Measurements from ENCODE around the gene EMX1.

EMX1 gene

DNA sequence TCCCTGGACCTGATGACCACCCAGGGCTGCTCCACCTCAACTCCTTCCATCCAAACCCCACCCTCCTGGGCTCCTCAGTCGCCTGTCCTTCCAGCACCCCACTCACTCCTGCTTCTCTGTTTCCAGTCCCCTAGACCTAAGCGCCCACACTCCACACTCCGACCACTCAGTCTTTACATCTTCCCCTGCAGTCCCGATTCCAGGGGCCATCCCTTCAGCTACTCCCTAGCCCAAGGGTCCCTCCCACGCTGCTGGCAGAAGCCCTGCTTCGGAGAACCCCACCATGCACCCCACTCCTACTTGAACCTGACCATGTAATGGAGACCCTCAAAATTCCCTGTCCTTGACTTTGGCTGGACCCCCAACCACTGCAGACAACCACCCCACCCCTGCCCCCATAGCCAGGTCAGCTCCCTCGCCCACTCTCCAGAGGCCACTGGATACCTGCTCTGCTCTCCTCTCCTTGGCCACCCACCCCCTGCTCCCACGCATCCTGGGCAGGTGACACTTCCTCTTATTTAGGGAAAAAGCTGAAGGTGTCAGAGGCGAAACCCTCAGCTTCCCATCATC lies 28.2 kb downstream of the EMX1 start:
- DNase-seq: no peak

DNA sequence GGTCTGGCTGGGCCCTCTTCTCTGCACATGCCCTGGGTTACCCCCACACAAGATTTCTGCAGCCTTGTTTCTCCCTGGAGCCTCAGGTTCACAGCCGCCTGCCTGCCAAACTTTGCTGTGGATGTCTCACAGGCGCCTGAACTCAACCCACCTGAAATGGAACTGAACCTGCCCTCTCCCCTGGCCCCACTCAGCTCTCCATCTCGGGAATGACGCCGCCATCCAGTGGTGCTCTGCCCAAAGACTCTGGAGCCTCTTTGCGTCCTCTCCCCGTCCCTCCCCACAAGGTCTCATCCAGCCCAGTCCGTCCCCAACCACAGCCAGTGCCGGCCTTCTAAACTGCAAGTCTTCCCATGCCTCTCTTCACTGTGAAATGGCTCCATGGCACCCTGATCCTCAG lies 29.1 kb downstream of the EMX1 start:
- DNase-seq: no peak

DNA sequence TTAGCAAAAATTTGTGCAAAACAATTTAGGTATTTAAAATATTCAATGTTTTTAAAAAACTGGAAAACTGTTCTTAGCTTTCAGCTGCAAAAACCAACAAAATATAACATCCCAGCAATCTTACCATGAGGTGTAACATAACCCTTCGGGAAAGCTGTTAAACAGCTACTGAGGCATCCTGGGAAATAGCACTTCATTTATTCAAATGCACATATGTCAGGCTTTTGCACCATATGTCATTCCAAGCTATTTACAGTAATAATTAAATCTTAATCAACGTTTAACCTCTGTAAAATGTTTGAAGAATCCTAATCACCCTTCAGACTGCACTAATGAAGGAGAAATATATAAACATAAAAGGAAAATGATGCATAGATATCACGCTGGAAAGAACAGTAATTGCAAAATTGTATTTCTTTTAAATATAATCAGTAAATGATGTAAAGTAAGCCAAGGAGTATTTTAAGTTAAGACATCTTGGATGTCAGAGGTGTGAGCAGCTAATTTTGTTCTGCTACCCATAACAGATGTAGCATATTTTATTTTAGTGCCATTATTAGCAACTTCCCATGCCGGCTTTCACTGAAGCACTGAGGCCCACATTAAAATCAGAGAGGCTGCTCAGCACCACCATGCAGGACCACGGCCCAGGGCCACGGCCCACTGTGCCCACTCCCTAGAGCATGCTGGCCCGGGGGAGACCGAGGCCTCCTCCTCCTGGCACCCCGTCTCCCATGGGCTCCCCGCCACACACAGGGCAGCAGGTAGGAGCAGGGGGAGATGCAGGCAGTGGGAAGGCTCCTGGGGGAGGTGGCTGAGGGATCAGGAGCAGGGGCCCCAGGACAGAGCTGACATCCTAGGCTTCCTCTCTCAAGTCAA lies 30.9 kb downstream of the EMX1 start:
- DNase-seq: no peak

DNA sequence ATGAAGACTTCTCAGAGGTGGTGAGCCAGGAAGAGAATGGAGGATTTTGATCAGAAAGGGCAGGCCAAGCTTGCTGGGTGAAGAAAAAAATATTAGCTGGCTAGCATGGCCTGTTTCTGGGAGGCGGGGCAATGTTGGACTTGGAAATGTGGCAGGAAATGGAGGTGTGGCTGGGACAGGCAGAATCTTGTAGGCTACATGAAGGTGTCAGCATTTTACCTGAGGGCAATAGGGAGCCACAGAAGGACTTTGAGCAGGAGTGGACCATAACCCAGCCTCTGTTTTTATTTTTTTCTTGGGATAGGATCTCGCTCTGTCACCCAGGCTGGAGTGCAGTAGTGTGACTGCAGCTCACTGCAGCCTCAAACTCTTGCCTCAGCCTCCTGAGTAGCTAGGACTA lies 31.7 kb downstream of the EMX1 start:
- no peak for DNase-seq

DNA sequence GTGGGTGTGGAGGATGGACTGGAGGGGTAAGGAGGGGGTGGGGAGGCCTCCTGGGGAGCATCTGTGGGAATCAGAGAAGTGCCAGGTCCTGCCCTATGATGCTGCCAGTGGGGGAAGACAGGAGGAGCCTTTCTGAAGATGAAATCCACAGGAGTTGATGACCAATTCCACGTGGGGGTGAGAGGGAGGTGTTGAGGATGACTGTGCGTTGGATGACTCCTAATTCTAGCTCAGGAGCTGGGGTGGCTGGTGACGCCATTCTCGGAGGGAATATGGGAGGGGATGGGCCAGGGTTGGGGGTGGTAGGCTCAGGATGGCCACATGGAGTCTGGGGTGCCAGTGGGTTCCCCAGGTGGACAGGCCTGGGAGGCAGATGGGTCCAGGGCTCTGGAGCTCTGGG lies 32.3 kb downstream of the EMX1 start:
- DNase-seq: no peak

DNA sequence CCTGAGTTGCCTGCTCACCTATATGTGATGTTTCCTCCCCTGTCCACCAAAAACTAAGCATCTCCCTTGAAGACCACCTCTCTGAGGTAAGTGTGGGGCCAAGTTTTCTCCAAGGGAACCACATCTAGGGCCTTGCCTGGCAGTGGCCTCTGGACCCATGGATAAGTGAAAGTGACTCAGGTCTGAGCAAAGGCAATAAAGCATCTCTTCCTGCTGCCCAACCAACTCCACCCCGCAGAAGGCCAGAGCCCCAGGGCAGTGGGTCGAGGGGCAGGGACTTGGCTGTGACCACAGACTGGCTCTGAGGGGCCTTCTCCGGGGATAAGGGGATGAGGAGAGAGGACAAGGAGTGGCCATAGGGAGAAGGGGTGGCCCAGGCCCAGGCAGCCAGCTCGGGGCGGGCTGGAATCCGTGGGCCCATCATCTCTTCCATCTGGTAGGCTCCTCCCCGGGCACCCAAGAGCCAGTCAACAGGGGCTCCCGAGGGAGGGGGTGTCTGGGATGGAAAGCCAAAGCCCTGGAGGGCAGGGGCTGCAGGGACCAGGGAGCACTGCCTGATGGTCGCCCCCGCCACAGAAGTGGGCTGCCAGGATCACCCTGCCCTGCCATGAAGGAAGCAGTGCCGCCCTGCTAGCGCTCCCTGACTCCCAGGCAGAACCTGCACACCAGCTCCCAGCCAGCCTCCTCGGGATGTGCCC lies 33.4 kb downstream of the EMX1 start:
- no peak for DNase-seq

DNA sequence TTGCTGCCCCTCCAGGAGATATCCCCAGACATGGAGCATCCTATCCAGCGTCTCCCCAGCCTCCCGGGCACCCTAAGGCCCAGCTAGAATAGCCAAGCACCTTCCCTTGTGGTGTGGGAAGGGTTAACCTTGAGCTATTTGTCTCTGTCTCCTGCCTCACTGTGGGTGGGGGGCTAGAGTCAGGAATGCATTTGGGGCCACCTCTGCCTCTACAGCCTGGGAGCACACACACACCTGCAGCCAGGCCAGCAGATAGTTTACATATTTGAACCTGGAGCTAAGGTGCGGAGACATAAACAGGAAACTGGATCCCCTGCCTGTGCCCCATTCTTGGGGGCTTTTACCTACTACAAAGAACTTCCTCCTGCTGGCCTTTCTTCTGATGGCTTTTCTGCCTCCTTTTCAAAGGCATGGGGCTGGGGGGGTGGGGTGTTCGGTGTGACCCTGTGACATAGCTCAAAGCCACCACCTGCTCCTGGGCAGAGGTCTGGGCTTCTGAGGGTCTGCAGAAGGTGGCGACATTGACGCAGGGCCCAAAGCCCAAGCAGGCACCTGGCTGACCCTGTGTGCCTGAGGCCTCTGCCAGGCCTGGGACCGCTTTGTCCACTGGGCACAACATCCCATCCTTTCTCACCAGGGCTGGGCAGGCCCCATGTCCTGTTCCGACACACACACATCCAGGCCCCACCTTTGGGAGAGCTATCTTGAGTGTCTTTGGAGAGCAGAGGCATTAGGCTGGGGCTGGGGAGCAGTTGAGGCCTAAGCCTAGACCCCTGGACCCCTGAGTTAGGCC lies 34.2 kb downstream of the EMX1 start:
- DNase-seq: no peak

DNA sequence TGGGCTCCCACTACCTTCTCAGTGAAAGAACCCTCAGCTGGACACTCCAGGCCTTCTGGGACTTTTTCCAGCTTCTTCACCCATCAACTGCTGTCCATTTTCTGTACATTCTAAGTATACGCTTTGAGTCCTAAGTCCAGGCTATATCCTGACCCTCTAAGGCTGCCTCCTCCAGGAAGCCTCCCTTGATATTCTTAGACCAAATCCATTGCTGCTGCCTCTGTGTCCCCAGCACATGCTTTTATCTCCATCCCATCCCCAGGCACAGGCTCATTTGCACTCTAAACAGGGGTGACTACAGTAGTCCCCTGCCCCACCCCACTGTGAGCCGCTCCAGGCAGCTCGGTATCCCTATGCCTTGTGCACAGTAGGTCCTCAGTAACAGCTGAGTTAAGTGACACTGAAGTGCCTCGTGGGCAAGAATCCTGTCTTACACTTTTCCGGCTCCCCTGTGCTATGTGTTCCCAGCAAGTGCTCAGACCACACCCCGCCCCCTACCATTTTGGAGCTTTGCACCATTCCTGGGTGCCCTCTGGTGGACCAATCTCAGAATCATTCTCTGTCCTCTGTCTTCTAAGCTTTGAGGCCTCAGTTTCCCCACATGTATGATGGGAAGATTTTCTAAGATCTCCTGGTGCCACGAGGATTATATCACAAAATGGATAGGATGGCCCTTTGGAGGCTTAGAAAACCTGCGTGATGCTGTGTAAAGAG lies 34.9 kb downstream of the EMX1 start:
- no peak for DNase-seq

DNA sequence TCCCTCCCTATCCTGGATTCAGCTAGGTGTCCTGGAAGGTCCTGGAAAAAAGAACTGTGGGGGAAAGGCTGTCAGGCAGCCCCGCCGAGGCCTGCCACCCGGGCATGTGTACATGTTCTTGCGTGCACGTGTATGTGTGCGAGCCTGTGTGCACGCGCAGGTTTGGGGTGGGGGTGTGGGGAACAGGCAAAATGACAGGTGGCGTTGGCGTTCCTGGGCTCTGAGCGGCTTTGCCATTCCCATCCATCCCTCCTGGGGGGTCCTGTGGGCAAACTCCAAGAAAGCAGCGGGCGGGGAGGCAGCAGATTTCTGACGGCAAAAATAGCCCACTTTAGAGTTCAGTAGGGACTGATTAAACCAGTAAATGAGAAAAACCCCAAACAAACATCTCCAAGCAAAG lies 35.6 kb downstream of the EMX1 start:
- DNase-seq: no peak

DNA sequence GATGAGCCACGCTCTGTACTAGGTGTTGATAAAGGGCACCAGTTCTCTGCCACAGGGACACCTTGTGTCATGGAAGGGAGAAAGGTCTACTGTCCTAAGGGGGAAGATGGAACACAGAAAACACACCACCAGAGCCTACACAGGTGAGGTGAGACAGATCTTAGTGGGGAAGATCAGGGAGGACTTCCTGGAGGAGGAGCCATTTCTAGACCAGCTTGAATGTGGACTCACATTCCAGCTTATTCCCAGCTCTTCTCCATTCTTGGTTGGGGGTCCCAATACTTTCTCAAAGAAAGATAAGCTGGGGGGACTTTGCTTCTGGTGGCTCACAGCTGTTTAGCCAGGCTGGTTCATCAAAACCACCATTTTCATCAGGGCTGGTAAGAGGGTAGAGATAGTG lies 36.2 kb downstream of the EMX1 start:
- no peak for DNase-seq

DNA sequence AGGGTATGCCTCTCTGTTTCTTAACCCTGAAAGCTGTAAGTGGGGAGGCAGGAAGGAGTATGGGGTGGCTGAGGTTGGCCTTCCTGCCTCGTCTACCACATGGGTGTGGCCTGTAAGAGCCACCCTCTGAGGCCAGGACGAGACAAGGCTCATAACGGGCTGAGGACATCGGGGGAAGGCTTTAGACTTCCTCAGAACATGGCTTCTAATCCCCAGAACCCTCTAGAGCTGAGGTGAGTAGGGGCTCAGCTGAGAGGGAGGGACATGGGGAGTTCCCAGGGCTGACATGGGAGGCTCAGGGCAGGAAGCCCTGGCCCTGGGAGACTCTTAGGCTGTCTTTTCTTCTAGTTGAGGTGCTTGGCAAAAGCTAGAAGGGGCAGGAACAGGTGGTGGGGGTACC lies 36.7 kb downstream of the EMX1 start:
- DNase-seq: no peak

DNA sequence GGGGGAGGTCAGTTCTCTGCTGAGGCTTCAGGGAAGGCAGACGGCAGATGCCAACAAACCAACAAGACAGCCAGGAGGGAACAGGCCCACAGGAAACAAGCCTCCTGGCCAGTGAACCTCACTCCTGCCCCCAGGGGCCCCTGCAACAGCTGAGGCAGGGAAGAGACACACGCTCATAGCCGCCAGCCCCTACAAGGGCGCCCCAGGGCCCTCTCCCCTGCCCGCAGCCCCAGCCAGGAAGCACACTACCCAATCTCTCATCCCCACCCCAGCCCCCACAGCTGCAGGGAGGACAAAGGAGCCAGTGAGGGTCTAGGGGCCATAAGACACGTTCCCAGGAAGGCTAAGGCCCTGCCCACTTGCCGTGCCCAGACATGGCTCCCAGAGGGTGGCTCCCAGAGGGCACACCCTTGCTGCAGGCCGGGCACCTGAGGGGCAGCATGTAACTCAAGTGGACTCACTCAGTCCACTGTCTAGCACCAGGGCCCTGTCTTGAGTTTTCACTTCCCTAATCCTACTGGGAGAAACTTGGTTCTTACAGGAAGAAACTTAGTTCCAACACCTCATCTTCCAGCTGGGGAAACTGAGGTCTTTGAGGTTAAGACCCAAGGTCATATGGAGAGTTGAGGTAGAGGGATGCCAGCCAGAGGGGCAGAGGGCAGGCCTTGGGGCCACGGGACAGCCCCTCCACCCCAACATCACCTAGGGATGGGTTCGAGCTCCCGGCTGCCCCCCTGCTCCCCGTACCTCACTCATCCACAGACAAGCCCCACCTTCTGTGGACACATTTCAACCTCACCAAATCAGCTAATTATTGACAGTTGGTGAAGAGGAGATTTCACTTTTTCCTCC lies 37.3 kb downstream of the EMX1 start:
- DNase-seq: no peak

DNA sequence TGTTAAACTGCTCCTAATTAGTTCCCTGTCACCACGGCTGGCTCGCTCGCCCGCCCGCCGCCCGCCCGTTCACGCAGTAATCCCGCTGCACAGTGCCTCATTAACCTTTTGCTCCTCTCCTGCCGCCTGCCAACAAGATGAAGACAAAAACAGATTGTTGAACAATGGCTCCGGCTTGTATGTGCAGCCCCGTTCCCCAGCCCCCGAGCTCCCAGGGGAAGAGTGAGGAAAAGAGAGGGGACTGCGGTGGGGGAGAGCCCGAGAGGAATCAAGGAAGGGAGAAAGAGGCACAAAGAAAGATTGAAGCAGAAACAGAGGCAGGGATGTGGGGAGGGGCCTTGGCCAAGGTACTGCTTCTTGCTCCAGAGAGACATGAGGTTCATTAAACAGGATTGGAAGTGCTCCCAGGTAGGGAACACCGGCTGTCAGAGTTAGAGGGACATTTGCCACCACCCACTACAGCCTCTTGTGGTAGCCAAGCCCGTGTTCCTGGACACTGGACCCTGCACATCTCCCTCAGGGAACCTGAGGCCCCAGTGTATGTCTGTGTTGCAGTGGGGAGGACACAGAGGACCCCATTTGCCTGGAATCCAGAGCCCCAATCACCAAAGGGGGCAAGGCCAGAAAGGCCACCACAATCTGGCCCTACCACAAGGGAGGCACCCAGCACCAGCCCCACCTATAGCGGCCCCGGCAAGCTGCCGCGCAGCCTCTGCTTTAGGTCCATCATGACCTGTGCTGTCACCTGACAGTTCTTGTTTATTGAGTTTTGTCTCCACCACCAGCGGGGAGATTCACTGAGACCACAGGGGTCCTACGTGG lies 38.1 kb downstream of the EMX1 start:
- no peak for DNase-seq

DNA sequence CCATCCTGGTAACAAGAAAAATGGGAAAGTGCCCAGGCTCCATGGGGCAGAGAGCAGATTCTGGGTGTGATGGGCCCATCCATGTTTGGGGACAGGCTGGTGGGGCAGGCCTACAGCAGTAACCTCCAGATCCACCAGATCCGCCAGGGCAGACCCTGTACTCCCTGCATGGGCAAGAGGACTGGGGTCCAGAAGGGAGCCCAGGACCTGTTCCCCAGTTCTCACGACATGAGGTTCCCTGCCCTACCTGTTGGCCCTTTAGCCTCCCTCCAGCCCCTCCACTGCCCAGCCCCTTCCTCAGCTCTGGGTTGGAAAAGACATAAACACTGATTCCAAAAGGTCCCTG lies 38.7 kb downstream of the EMX1 start:
- no peak for DNase-seq

DNA sequence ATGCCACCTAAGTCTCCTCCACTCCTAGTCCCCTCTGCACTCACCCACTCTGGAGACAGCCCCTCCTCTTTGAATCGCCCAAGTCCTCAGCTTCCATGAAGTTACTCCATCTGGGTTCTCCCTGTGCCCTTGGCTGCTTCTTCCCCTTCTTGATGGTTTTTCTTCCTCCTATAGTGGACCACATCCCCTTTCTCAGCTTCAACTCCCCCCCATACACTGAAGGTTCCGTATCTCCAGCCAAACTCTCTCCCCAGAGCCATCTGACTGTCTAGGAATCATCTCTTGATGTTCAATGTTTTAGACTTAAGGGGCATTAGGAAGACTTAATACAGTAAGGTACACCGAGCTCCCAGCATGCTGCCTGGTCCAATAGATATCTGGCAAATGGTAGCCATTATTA lies 39.6 kb downstream of the EMX1 start:
- DNase-seq: no peak

DNA sequence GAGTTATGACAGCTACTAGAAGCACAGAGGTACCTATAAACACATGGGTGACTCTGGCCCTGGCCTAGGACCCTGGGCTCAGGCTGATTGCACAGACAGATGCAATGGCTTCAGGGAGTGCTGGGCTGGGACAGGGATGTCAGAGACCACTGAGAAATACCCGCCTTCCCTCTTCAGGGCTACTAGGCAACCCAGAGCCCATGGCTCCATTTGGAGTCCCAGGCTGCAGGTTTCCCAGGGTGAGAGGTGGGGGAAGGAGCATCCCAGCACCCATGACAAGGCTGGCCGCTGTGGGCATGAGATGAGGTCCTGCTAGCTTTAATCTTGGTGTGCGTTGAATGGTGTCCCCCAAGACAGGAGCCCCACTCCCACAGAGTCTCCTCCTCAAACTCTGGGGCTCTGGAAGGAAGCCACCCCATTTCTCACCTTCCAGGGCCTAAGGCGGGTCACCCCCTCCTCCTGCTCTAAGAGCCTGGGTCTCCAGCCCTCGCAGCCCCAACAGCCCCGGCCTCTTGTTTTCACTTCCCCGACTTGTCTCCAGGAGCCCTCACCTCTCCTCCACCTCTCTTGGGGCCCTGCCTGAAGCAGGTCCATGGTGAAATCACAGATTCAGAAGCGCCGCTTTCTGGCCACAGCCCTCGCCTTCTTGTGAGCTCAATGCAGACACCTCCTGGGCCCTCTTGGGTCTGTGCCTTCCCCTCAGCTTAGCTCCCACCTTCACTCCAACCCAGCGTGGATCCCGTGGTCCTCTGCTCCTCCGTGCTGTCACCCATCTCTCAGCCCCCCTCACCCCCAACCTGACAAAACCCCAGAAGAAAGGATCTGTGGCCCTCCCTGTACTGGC lies 41.4 kb downstream of the EMX1 start:
- no peak for DNase-seq

DNA sequence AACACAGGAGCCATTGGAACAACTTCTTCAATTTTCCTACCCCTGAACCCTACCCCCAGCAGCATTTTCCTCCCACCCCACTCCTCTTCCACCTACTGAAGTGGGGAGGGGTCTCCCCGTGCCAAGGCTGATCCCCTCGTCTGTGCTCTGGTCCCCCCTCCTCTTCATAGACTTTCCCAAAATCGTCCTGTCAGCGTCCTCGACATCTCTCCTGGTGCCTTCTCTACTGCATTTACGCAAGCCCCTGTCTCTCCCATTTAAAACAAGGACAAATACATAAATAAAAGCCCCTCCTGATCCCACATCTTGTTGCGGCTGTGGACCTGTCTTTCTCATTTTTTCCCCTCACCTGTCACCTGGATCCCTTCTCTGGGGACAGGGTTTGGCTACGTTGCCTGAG lies 42.2 kb downstream of the EMX1 start:
- no peak for DNase-seq

DNA sequence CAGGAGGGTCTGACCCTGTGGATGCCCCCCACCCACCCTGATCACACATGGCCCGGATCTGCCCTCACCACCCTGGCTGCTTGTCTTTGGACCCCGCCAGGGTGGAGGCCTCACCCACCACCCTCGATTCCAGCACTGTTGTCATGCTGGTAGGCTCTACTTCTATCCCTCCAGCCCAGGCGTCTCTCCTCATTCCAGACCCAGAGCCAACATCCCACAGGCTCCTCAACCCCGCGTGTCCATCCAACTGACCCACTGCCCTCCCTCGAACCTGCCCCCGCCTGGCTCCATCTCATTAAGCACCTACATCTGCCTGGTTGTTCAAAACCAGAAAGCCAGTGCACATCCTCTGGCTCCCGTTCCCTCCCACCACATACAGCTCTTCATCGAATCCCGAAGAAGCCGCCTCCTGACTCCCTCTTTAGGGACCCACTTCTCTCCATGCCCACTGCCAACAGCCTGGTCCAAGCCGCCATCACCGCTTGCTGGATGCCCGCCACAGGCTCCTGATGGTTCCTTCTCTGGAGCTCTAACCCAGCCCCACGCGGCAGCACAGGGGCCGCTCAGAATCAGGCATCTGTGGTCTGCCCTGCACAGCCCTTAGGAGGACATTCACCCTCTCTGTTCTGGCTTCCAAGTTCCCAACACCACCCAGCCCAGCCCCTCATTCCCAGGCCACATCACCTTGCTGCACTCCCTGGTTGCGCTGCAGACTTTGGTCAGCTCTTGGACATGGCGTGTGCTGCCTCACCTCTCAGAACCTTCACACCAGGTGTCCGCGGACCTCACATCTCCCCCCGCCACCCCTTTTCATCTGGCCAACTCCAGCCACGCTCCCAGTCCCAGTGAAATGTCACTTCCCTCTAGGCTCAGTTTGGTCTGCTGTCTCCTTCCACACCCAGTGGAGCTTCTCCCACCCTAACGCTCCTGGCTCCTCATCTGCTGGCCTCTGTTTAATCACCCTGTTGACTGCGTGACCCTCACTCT lies 43.0 kb downstream of the EMX1 start:
- no peak for DNase-seq

Measured in T1000 (cell line).